Brain pericyte (primary cell): Measurements from ENCODE around the gene SLX4.
"Not testable (repeated sequence)": the region's sequence is repeated elsewhere in the genome, so short reads cannot be mapped to it uniquely, and the experiment has no call there.

Experiments used
- DNase-seq: peaks from one replicate; pipeline ENCODE4 v3.0.0-alpha.2; 2012; ENCODE audit warnings: low read depth, low spot score

Gene SLX4, protein sequence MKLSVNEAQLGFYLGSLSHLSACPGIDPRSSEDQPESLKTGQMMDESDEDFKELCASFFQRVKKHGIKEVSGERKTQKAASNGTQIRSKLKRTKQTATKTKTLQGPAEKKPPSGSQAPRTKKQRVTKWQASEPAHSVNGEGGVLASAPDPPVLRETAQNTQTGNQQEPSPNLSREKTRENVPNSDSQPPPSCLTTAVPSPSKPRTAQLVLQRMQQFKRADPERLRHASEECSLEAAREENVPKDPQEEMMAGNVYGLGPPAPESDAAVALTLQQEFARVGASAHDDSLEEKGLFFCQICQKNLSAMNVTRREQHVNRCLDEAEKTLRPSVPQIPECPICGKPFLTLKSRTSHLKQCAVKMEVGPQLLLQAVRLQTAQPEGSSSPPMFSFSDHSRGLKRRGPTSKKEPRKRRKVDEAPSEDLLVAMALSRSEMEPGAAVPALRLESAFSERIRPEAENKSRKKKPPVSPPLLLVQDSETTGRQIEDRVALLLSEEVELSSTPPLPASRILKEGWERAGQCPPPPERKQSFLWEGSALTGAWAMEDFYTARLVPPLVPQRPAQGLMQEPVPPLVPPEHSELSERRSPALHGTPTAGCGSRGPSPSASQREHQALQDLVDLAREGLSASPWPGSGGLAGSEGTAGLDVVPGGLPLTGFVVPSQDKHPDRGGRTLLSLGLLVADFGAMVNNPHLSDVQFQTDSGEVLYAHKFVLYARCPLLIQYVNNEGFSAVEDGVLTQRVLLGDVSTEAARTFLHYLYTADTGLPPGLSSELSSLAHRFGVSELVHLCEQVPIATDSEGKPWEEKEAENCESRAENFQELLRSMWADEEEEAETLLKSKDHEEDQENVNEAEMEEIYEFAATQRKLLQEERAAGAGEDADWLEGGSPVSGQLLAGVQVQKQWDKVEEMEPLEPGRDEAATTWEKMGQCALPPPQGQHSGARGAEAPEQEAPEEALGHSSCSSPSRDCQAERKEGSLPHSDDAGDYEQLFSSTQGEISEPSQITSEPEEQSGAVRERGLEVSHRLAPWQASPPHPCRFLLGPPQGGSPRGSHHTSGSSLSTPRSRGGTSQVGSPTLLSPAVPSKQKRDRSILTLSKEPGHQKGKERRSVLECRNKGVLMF (N-terminal part only)

GRCh38 chr16:3611146-3611975 lies at the start of gene SLX4:
SLX4 (minus strand) TSS chr16:3611606; CDS start chr16:3608964, 2,642 bp downstream.
- peak; percentile 46 for DNase-seq

DNA sequence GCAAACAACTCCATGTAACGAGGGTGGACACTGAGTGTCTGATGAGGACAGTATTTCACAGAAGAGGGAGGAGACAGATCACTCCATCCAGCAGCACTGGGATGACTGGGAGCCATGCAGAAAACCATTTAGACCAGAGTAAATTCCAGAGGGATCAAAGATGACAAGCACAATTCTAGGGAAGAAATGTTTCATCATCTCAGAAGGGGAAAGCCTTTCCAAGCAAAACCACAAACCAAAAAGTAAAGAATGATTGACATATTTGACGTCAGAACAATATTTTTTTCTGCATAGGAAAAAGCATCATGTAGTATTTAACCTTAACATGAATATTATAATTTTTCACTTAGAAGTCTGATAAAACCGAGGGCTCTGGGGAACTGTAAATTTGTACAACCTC lies 47.8 kb upstream of the SLX4 start:
- DNase-seq: no peak

DNA sequence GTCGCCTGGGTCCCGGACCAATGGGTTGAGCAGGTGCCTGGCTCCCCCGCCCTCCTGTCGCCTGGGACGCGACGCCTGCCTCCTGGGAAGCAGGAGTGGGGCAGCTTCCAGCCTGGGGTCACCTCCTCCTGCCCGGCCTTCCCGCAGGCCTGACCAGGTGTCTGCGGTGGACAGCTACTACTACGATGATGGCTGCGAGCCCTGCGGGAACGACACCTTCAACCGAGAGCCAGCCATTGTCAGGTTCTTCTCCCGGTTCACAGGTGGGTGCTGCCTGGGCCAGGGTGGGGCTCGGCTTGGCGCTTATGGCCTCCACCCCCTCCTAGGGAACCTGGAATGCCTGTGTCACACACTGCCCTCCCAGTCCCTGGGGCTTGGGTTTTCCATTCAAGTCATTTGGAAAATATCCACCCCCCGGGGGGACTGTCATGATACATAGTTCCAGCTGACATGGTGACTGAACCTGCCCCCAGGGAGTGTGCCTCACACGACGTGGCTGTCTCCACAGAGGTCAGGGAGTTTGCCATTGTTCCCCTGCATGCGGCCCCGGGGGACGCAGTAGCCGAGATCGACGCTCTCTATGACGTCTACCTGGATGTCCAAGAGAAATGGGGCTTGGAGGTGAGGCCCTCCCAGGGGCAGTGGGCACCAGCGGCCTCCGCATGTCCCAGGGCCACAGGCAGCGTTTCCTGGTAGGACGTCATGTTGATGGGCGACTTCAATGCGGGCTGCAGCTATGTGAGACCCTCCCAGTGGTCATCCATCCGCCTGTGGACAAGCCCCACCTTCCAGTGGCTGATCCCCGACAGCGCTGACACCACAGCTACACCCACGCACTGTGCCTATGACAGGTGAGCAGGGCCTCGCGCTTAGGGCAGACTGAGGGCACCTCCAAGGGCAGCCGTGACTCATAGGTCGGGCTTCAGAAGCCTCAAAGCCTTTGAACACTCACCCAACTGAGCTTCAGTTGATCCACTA lies 45.4 kb upstream of the SLX4 start:
- DNase-seq: no peak

- not testable (repeated sequence) for DNase-seq
Observed at GRCh38 chr16:3656160-3656490, 44.7 kb upstream of the SLX4 start.

- DNase-seq: no peak
Observed at GRCh38 chr16:3655396-3656159, 44.2 kb upstream of the SLX4 start.

DNA sequence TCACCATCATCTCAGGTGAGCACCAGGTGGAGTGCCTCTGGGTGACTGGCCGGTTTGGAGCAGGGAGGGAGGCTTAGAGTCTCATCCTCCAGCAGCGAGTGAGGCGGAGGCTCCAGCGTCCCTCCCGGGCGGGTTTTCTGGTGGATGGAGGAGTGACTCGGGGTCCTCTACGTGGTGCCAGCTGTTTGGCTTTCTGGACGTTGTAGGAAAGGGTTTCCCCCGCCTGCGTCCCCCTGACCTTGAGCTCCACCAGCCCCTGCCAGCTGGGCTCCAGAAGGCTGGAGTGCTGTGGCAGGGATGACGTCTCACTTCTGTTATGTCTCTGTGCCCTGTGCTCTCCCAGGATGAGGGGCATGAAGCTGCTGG lies 43.6 kb upstream of the SLX4 start:
- no peak for DNase-seq

GRCh38 chr16:3654249-3654991 lies 43.0 kb upstream of the SLX4 start, which contains the start of gene DNASE1:
DNASE1 (plus strand) TSS chr16:3654691; CDS start chr16:3655374, 683 bp downstream.
- no peak for DNase-seq

DNA sequence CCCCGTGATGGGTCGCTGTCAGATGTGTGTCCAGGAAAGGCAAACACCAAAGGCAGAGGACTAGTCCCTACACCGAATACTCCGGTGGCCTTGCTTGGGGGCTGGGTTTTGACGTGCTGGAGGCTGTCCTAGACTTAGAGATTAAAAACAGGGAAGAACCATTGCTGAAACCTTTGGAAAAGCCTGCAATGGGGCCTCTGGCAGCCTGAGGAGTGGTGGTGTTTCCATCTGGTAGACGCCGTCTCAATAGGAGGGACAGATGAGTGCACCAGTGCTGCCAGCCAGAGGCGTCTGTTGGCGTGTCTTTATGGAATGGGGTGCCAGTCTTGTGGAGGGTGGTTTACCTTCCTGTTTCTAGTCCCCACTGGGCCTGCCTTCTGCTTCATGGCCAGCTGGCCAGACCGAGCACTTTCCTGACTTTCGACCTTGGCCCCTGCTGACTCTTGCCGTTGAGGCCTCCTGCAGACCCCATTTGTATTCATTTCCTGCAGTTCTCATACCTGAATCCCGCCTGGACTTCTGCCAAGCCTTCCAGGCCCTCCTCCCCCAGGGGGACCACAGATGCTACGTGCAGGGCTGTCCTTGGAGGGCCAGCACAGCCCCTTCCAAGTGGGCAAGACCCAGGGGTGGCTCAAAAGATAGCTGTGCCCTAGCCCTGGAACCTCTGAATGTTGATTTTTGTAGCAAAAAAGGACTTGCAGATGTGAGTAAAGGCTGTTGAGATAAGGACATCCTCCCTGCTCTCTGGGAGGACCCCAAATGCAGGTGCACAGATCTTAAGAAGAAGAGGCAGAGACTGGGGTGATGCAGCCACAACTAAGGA lies 41.2 kb upstream of the SLX4 start:
- DNase-seq: no peak

- no peak for DNase-seq
Observed at GRCh38 chr16:3651461-3652372, 40.3 kb upstream of the SLX4 start.

- no peak for DNase-seq
Observed at GRCh38 chr16:3650631-3651265, 39.3 kb upstream of the SLX4 start.

DNA sequence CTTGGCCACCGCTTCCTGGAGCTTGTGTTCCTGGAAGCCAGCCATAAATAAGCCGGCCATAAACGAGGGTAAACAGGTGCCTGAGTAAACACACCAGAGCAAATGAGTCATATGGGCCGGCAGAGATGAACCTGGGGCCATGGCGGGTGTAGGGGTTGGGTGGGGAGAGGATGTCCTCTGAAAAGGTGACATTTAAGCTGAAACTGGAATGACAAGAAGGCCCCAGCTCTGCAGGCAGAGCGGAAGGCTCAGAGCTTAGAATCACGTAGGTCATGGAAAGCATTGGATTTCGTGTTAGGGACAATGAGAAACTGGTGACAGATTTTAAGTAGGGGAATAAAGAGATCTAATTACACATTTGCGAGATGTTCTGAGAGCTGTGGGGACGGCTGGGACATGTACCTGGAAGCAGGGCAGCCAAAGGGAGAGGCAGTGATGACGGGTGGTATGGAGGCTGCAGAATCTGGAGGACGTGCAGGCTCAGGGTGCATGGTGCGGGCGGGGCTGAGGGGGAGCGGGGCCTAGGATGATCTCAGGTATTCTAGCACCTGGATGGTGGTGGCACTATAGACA lies 35.0 kb upstream of the SLX4 start:
- no peak for DNase-seq

GRCh38 chr16:3645504-3646347 lies 34.3 kb upstream of the SLX4 start:
- DNase-seq: no peak

GRCh38 chr16:3645108-3645503 lies 33.7 kb upstream of the SLX4 start:
- no peak for DNase-seq

GRCh38 chr16:3643095-3643730 lies 31.8 kb upstream of the SLX4 start:
- no peak for DNase-seq
